ENCODE measurements around the gene NPAS2. TPM values are rescaled to one million over a fixed set of nuclear protein-coding genes. Genes with fewer than 3 reads are reported as not detected.

The NPAS2 gene
- total RNA-seq, 2 donors from 2014 or later = 30.1 to 56.9 TPM

- peak; percentile 58 for DNase-seq (ENCODE audit: low spot score)
- intact Hi-C loops (cut with DNase I) = no loop called here
Measured at GRCh38 chr2:100945930-100946607, 126.1 kb downstream of the NPAS2 start.

GRCh38 chr2:100948942-100949811, 129.2 kb downstream of the NPAS2 start:
- no peak for DNase-seq (ENCODE audit: low spot score)
- intact Hi-C loops (cut with DNase I) = no loop called here

- intact Hi-C loops (cut with DNase I) = no loop called here
- no peak for DNase-seq (ENCODE audit: low spot score)
Measured at GRCh38 chr2:100952512-100952911, 132.6 kb downstream of the NPAS2 start.

GRCh38 chr2:100953406-100954043, 133.6 kb downstream of the NPAS2 start:
- intact Hi-C loops (cut with DNase I) = no loop called here
- DNase-seq (ENCODE audit: low spot score) = peak; percentile 78

- DNase-seq (ENCODE audit: low spot score) = peak; percentile 59
- intact Hi-C loops (cut with DNase I) = no loop called here
Measured at GRCh38 chr2:100954044-100954420, 134.1 kb downstream of the NPAS2 start.

- intact Hi-C loops (cut with DNase I) = no loop called here
- DNase-seq (ENCODE audit: low spot score) = peak; percentile 1
Measured at GRCh38 chr2:100955226-100955625, 135.3 kb downstream of the NPAS2 start.

GRCh38 chr2:100956081-100956480, 136.1 kb downstream of the NPAS2 start:
- intact Hi-C loops (cut with DNase I) = no loop called here
- peak; percentile 71 for DNase-seq (ENCODE audit: low spot score)

- intact Hi-C loops (cut with DNase I) = no loop called here
- DNase-seq (ENCODE audit: low spot score) = peak; percentile 70
Measured at GRCh38 chr2:100957996-100958653, 138.2 kb downstream of the NPAS2 start.

- intact Hi-C loops (cut with DNase I) = no loop called here
- DNase-seq (ENCODE audit: low spot score) = peak; percentile 1
Measured at GRCh38 chr2:100959225-100959880, 139.4 kb downstream of the NPAS2 start.

- no peak for DNase-seq (ENCODE audit: low spot score)
- intact Hi-C loops (cut with DNase I) = no loop called here
Measured at GRCh38 chr2:100960688-100961087, 140.7 kb downstream of the NPAS2 start.

GRCh38 chr2:100962366-100963025, 142.6 kb downstream of the NPAS2 start:
- intact Hi-C loops (cut with DNase I) = no loop called here
- DNase-seq (ENCODE audit: low spot score) = peak; percentile 65

GRCh38 chr2:100963026-100963375, 143.1 kb downstream of the NPAS2 start:
- peak; percentile 15 for DNase-seq (ENCODE audit: low spot score)
- intact Hi-C loops (cut with DNase I) = no loop called here

GRCh38 chr2:100964222-100964621, 144.3 kb downstream of the NPAS2 start:
- intact Hi-C loops (cut with DNase I) = no loop called here
- peak; percentile 14 for DNase-seq (ENCODE audit: low spot score)

- intact Hi-C loops (cut with DNase I) = no loop called here
- DNase-seq (ENCODE audit: low spot score) = peak; percentile 77
Measured at GRCh38 chr2:100964681-100965169, 144.8 kb downstream of the NPAS2 start.

GRCh38 chr2:100965596-100965995, 145.7 kb downstream of the NPAS2 start:
- intact Hi-C loops (cut with DNase I) = no loop called here
- DNase-seq (ENCODE audit: low spot score) = peak; percentile 36

GRCh38 chr2:100967716-100968115, 147.8 kb downstream of the NPAS2 start:
- DNase-seq (ENCODE audit: low spot score) = peak; percentile 29
- intact Hi-C loops (cut with DNase I) = no loop called here

- peak; percentile 69 for DNase-seq (ENCODE audit: low spot score)
- intact Hi-C loops (cut with DNase I) = no loop called here
Measured at GRCh38 chr2:100968146-100969145, 148.5 kb downstream of the NPAS2 start.
